HepG2 (cell line): ENCODE measurements around the gene SAMD8. TPM values are rescaled to one million over a fixed set of nuclear protein-coding genes. Genes with fewer than 3 reads are reported as not detected.

Experiments used
- CENPX ChIP-seq: sonication (generic); formaldehyde crosslinking; IDR thresholded peaks from 2 replicates; pipeline ENCODE4 v1.9.0; 2021; ENCODE audit warnings: mild to moderate bottlenecking, missing genetic modification reagents, moderate library complexity
- DR1 ChIP-seq: sonication (generic); formaldehyde crosslinking; IDR thresholded peaks from 2 replicates; pipeline ENCODE4 v1.8.0; 2021; ENCODE audit warnings: mild to moderate bottlenecking, missing genetic modification reagents, inconsistent platforms
- EED ChIP-seq: sonication (generic); formaldehyde crosslinking; IDR thresholded peaks from 2 replicates; pipeline ENCODE4 v1.5.0; 2020; ENCODE audit warnings: mild to moderate bottlenecking, missing genetic modification reagents
- ERF ChIP-seq: IDR thresholded peaks from 2 replicates; pipeline ENCODE4 v1.6.1; 2018; ENCODE audit warnings: missing biosample characterization, missing genetic modification reagents
- FOXJ3 ChIP-seq: sonication (generic); formaldehyde crosslinking; IDR thresholded peaks from 2 replicates; pipeline ENCODE4 v1.4.0; 2020; ENCODE audit warnings: missing genetic modification reagents, mild to moderate bottlenecking, borderline replicate concordance
- FOXP1 ChIP-seq, 2 experiments: fragments of 450-650 bp in 1 of 2; IDR thresholded peaks; 2 replicates each; pipeline ENCODE4 v1.6.1; 2017 to 2018; ENCODE audit warnings: antibody characterized with exemption in 1 of 2
- LCORL ChIP-seq, 2 experiments: fragments of 450-650 bp in 1 of 2; sonication (generic) in 1 of 2; formaldehyde crosslinking in 1 of 2; IDR thresholded peaks; 2 replicates each; pipeline versions ENCODE4 v1.5.0 to v1.6.1; 2017 to 2020; ENCODE audit warnings: antibody characterized with exemption in 1 of 2, missing genetic modification reagents in 1 of 2
- MEF2D ChIP-seq: sonication (generic); formaldehyde crosslinking; IDR thresholded peaks from 2 replicates; pipeline ENCODE4 v1.5.1; 2020; ENCODE audit warnings: mild to moderate bottlenecking, missing genetic modification reagents
- POLR2G ChIP-seq: fragments of 200-400 bp; formaldehyde crosslinking; IDR thresholded peaks from 2 replicates; pipeline ENCODE4 v1.6.1; 2018; ENCODE audit warnings: mild to moderate bottlenecking, low read depth, low read length, moderate library complexity
- ZNF780A ChIP-seq: sonication (generic); formaldehyde crosslinking; IDR thresholded peaks from 2 replicates; pipeline ENCODE4 v1.8.0; 2022; ENCODE audit warnings: mild to moderate bottlenecking, missing genetic modification reagents, moderate library complexity
- ZNF781 ChIP-seq: sonication (generic); formaldehyde crosslinking; IDR thresholded peaks from 2 replicates; pipeline ENCODE4 v1.5.1; 2020; ENCODE audit warnings: borderline replicate concordance, mild to moderate bottlenecking, missing genetic modification reagents; ENCODE audit errors: not compliant biosample characterization
- polyA plus RNA-seq, 8 experiments: library from polyadenylated mRNA; depleted of rRNA in 3 of 8; stranded (reverse) in 7 of 8; unstranded in 1 of 8; fragments of >200 nt; fragmentation: Illumina TruSeq in 4 of 8; extraction: Trizol in 4 of 8; gene quantifications; 2 replicates each; pipeline versions ENCODE4 v1.2.1 to v1.2.3, GENCODE V29; 2011 to 2016; ENCODE audit warnings: low read depth in 4 of 8, missing spikeins in 1 of 8, mixed read lengths in 1 of 8; ENCODE audit not compliant: insufficient read depth in 1 of 8
- total RNA-seq, 5 experiments: library from RNA; depleted of rRNA; stranded (reverse); fragments of >200 nt; fragmentation: Illumina TruSeq; extraction: Trizol; gene quantifications; 2 replicates each; pipeline ENCODE4 v1.2.3, GENCODE V29; 2016; ENCODE audit warnings: low read depth in 1 of 5
- TF ChIP-seq, protein P1 (sequence below): sonication (generic); formaldehyde crosslinking; IDR thresholded peaks from 2 replicates; pipeline ENCODE4 v1.9.0; 2021; ENCODE audit warnings: mild to moderate bottlenecking, missing genetic modification reagents
- TF ChIP-seq, protein P2 (sequence below): sonication (generic); formaldehyde crosslinking; conservative IDR thresholded peaks from 2 replicates; pipeline ENCODE4 v1.4.0; 2020; ENCODE audit warnings: mild to moderate bottlenecking, missing genetic modification reagents, moderate library complexity
- TF ChIP-seq, protein P3 (sequence below): sonication (generic); formaldehyde crosslinking; IDR thresholded peaks from 2 replicates; pipeline ENCODE4 v1.4.0; 2020; ENCODE audit warnings: missing genetic modification reagents
- TF ChIP-seq, protein P4 (sequence below): sonication (generic); formaldehyde crosslinking; IDR thresholded peaks from 2 replicates; pipeline ENCODE4 v1.8.1; 2023; ENCODE audit warnings: mild to moderate bottlenecking, inconsistent platforms, moderate library complexity, missing genetic modification reagents, borderline replicate concordance

The SAMD8 gene
- total and polyA plus RNA-seq, 2 of the 13 experiments (the other 11 are each of a cell fraction or from before 2014, with no cell fraction given): 10.4 to 13.2 TPM

DNA sequence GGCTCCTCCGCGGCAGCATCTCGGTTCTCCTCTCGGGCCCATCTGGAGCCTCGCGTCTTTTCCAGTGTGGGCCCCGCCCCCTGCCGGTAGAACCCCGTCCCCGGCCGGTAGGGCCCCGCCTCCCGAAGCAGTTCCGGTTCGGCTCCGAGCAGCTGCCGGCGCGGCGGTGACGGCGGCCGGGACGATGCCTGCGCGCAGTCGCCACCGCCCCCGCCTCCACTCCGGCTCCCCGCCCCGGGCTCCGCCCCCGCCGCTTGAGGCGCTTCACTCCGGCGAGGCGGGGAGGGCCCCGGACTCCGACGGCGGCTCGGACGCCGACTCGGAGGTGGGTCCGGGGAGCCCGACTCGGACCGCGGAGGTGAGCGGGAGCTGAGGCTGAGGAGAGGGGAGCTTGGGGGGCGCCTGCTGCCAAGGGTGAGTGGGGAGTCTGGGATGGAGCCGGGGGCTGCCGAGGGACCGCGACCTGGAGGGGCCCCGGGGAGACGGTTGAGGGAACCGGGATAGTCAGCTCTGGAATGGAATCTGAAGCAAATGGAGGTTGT lies at the start of gene SAMD8 (continued):
- TF ChIP-seq, protein P1, sequence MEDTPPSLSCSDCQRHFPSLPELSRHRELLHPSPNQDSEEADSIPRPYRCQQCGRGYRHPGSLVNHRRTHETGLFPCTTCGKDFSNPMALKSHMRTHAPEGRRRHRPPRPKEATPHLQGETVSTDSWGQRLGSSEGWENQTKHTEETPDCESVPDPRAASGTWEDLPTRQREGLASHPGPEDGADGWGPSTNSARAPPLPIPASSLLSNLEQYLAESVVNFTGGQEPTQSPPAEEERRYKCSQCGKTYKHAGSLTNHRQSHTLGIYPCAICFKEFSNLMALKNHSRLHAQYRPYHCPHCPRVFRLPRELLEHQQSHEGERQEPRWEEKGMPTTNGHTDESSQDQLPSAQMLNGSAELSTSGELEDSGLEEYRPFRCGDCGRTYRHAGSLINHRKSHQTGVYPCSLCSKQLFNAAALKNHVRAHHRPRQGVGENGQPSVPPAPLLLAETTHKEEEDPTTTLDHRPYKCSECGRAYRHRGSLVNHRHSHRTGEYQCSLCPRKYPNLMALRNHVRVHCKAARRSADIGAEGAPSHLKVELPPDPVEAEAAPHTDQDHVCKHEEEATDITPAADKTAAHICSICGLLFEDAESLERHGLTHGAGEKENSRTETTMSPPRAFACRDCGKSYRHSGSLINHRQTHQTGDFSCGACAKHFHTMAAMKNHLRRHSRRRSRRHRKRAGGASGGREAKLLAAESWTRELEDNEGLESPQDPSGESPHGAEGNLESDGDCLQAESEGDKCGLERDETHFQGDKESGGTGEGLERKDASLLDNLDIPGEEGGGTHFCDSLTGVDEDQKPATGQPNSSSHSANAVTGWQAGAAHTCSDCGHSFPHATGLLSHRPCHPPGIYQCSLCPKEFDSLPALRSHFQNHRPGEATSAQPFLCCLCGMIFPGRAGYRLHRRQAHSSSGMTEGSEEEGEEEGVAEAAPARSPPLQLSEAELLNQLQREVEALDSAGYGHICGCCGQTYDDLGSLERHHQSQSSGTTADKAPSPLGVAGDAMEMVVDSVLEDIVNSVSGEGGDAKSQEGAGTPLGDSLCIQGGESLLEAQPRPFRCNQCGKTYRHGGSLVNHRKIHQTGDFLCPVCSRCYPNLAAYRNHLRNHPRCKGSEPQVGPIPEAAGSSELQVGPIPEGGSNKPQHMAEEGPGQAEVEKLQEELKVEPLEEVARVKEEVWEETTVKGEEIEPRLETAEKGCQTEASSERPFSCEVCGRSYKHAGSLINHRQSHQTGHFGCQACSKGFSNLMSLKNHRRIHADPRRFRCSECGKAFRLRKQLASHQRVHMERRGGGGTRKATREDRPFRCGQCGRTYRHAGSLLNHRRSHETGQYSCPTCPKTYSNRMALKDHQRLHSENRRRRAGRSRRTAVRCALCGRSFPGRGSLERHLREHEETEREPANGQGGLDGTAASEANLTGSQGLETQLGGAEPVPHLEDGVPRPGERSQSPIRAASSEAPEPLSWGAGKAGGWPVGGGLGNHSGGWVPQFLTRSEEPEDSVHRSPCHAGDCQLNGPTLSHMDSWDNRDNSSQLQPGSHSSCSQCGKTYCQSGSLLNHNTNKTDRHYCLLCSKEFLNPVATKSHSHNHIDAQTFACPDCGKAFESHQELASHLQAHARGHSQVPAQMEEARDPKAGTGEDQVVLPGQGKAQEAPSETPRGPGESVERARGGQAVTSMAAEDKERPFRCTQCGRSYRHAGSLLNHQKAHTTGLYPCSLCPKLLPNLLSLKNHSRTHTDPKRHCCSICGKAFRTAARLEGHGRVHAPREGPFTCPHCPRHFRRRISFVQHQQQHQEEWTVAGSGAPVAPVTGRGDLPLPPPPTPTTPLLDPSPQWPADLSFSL (CRISPR knock-in tag): no peak
- no peak for TF ChIP-seq FOXJ3
- TF ChIP-seq LCORL (IDR thresholded peaks at IDR 0.05): no peak
- no peak for TF ChIP-seq LCORL (CRISPR knock-in tag; IDR thresholded peaks at IDR 0.05)
- no peak for TF ChIP-seq ZNF781 (CRISPR knock-in tag)
- TF ChIP-seq MEF2D (CRISPR knock-in tag): no peak; the same call in 1 of the 2 replicates
- TF ChIP-seq, protein P2, sequence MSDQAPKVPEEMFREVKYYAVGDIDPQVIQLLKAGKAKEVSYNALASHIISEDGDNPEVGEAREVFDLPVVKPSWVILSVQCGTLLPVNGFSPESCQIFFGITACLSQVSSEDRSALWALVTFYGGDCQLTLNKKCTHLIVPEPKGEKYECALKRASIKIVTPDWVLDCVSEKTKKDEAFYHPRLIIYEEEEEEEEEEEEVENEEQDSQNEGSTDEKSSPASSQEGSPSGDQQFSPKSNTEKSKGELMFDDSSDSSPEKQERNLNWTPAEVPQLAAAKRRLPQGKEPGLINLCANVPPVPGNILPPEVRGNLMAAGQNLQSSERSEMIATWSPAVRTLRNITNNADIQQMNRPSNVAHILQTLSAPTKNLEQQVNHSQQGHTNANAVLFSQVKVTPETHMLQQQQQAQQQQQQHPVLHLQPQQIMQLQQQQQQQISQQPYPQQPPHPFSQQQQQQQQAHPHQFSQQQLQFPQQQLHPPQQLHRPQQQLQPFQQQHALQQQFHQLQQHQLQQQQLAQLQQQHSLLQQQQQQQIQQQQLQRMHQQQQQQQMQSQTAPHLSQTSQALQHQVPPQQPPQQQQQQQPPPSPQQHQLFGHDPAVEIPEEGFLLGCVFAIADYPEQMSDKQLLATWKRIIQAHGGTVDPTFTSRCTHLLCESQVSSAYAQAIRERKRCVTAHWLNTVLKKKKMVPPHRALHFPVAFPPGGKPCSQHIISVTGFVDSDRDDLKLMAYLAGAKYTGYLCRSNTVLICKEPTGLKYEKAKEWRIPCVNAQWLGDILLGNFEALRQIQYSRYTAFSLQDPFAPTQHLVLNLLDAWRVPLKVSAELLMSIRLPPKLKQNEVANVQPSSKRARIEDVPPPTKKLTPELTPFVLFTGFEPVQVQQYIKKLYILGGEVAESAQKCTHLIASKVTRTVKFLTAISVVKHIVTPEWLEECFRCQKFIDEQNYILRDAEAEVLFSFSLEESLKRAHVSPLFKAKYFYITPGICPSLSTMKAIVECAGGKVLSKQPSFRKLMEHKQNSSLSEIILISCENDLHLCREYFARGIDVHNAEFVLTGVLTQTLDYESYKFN (CRISPR knock-in tag): peak; percentile 38
- peak; percentile 35; the same call in 1 of the 2 replicates for TF ChIP-seq ERF (CRISPR knock-in tag)
- no peak for TF ChIP-seq EED (CRISPR knock-in tag)
- TF ChIP-seq ZNF780A: 0 out of 2 replicates have a peak, but pooled peaks have one; percentile 25
- no peak for TF ChIP-seq FOXP1 (IDR thresholded peaks at IDR 0.05)
- no peak for TF ChIP-seq FOXP1 (CRISPR knock-in tag; IDR thresholded peaks at IDR 0.05)
- TF ChIP-seq DR1 (CRISPR knock-in tag): no peak
- peak; percentile 82; the same call in 1 of the 2 replicates for TF ChIP-seq POLR2G
- no peak for TF ChIP-seq CENPX (CRISPR knock-in tag)
- TF ChIP-seq, protein P3, sequence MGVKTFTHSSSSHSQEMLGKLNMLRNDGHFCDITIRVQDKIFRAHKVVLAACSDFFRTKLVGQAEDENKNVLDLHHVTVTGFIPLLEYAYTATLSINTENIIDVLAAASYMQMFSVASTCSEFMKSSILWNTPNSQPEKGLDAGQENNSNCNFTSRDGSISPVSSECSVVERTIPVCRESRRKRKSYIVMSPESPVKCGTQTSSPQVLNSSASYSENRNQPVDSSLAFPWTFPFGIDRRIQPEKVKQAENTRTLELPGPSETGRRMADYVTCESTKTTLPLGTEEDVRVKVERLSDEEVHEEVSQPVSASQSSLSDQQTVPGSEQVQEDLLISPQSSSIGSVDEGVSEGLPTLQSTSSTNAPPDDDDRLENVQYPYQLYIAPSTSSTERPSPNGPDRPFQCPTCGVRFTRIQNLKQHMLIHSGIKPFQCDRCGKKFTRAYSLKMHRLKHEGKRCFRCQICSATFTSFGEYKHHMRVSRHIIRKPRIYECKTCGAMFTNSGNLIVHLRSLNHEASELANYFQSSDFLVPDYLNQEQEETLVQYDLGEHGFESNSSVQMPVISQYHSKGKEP: no peak
- TF ChIP-seq, protein P4, sequence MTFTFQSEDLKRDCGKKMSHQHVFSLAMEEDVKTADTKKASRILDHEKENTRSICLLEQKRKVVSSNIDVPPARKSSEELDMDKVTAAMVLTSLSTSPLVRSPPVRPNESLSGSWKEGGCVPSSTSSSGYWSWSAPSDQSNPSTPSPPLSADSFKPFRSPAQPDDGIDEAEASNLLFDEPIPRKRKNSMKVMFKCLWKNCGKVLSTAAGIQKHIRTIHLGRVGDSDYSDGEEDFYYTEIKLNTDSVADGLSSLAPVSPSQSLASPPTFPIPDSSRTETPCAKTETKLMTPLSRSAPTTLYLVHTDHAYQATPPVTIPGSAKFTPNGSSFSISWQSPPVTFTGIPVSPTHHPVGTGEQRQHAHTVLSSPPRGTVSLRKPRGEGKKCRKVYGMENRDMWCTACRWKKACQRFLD (CRISPR knock-in tag): peak; percentile 75; the same call in 1 of the 2 replicates
